ENCODE measurements around the gene ZNF469.

ZNF469 gene

DNA sequence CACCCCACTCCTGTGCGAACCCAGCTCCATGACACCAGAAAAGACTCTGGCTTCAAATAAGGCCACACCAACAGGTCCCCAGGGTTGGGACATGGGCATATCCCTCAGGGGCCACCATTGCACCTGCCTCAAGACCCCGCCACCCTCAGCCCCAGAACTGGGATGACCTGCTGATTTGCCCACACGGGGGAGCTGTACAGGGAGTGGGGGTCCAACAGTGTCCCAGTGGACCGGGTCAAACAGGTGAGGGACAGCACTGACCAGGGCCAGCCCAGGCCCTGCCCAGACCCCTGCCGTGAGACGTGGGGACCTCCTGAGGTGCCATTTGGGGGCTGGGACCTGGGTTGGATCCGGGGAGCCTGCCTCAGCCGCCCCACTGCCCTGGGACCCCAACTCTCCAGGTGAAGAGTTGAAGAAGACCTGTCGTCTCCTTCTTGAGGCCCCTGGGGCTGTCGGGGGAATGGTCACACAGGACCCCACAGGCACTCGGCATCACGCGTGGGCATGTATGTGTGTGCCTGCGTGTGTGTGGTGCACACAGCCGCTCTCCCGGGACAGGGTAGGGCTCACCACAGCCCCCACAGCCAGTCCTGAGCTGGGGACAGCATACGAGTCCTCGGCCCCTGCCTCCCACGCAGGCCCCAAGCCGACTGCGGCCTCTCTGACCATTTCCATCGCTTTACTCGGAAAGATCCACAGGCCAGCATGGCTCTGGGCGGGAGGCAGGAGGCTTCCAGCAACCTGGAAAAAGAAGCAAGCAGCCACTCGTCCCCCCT, 34.2 kb upstream of the ZNF469 start:
- DNase-seq (ENCODE audit: low read depth), result no peak
- Histone ChIP-seq H3K4me3 (ENCODE audit: low read length) (no peak overlapping the region), H3K36me3 (ENCODE audit: control insufficient read depth, insufficient read depth, low read length, severe bottlenecking) (no peaks in the 10 kb centered on the region), H3K4me1 (ENCODE audit: control insufficient read depth, insufficient read depth, low read length) (no peaks in the 10 kb centered on the region), H3K9ac (ENCODE audit: low read length) (no peak overlapping the region), H3K9me3 (ENCODE audit: control insufficient read depth, low read length) (no peaks in the 10 kb centered on the region), H3K27me3 (replicated peaks; ENCODE audit: control insufficient read depth, insufficient read depth, low read length) (no peaks in the 10 kb centered on the region)

GRCh38 chr16:88349153-88349902, 33.4 kb upstream of the ZNF469 start:
- no peak overlapping the region for H3K4me3 ChIP-seq (ENCODE audit: low read length)
- H3K4me1 ChIP-seq (ENCODE audit: control insufficient read depth, insufficient read depth, low read length), result no peaks in the 10 kb centered on the region
- H3K9ac ChIP-seq (ENCODE audit: low read length), result no peak overlapping the region
- H3K27me3 ChIP-seq (replicated peaks; ENCODE audit: control insufficient read depth, insufficient read depth, low read length), result no peaks in the 10 kb centered on the region
- DNase-seq (ENCODE audit: low read depth), result no peak
- H3K36me3 ChIP-seq (ENCODE audit: control insufficient read depth, insufficient read depth, low read length, severe bottlenecking), result no peaks in the 10 kb centered on the region
- no peaks in the 10 kb centered on the region for H3K9me3 ChIP-seq (ENCODE audit: control insufficient read depth, low read length)

DNA sequence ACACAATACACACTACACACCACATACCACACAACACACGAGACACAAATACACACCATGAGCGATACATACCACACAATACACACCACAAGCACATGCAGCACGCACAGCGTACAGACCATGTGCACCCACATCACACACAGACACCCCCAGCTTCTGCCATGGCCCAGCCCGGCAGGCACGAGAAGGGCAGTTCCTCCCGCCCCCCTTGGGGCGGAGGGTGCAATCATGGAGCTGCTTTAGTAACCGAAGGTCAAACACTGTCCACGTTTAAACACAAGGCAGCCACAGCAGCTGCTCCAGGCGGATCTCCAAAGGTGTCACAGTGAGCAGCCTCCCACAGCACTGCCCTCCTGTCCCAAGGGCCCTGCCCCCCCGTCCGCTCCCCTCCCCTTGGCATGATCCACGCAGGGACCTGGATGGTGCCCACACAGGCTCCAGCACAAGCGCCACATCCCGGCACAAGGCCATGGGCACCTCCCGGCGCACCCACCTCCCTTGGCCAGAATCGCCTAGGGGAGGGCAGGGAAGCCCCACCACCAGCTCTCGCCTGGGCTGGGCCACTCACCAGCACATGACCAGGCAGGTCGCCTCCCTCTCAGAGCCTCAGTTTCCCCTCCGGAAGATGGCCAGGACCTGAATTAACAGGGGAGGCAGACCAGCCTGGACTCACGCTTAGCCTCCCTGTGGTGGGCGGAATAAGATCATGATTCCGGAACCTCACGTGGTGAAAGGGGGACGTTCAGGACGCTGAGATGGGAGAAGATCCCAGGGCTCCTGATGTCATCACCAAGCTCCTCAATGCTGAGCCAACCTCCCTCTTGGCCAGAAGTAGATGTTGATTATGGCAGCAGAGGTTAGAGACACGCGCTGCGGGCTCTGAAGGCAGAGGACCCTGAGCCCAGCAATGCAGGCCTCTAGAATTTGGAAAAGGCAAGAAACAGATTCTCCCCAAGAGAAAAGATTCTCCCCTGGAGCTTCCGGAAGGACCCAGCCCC, 32.6 kb upstream of the ZNF469 start:
- no peak for DNase-seq (ENCODE audit: low read depth)
- H3K4me3 ChIP-seq (ENCODE audit: low read length), result no peak overlapping the region
- no peaks in the 10 kb centered on the region for H3K9me3 ChIP-seq (ENCODE audit: control insufficient read depth, low read length)

DNA sequence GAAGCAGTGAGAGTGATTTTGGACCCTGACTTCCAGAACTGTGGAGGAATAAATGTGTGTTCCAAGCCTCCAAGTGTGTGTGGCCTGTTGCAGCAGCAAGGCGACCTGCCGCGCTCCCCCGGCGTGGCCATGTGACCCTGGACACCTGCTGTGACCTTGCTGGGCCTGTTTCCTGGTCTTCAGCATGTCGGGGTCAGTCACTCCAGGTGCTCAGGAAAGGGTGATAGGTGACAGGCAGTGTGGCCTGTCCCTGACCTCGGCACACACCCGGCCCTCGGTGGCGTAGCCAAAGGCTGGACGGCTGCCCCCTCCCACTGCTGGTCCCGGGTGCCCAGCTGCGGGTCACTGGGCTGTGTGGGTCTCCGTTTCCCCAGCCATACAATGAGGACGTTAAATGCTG, 31.8 kb upstream of the ZNF469 start:
- Histone ChIP-seq H3K9me3 (ENCODE audit: control insufficient read depth, low read length) (no peaks in the 10 kb centered on the region), H3K4me1 (ENCODE audit: control insufficient read depth, insufficient read depth, low read length) (peaks cover 1% of the 10 kb centered on the region), H3K27me3 (replicated peaks; ENCODE audit: control insufficient read depth, insufficient read depth, low read length) (peaks cover 3% of the 10 kb centered on the region), H3K9ac (ENCODE audit: low read length) (no peak overlapping the region), H3K4me3 (ENCODE audit: low read length) (no peak overlapping the region), H3K36me3 (ENCODE audit: control insufficient read depth, insufficient read depth, low read length, severe bottlenecking) (no peaks in the 10 kb centered on the region)
- no peak for DNase-seq (ENCODE audit: low read depth)

More for the DNA sequence above, 32.6 kb upstream of the ZNF469 start:
- Histone ChIP-seq H3K36me3 (ENCODE audit: control insufficient read depth, insufficient read depth, low read length, severe bottlenecking) (no peaks in the 10 kb centered on the region), H3K4me1 (ENCODE audit: control insufficient read depth, insufficient read depth, low read length) (no peaks in the 10 kb centered on the region), H3K27me3 (replicated peaks; ENCODE audit: control insufficient read depth, insufficient read depth, low read length) (peaks cover 3% of the 10 kb centered on the region), H3K9ac (ENCODE audit: low read length) (no peak overlapping the region)

- Histone ChIP-seq H3K4me1 (ENCODE audit: control insufficient read depth, insufficient read depth, low read length) (peaks cover 8% of the 10 kb centered on the region), H3K4me3 (ENCODE audit: low read length) (no peak overlapping the region), H3K36me3 (ENCODE audit: control insufficient read depth, insufficient read depth, low read length, severe bottlenecking) (no peaks in the 10 kb centered on the region), H3K27me3 (replicated peaks; ENCODE audit: control insufficient read depth, insufficient read depth, low read length) (peaks cover 3% of the 10 kb centered on the region), H3K9me3 (ENCODE audit: control insufficient read depth, low read length) (no peaks in the 10 kb centered on the region), H3K9ac (ENCODE audit: low read length) (no peak overlapping the region)
- DNase-seq (ENCODE audit: low read depth), result no peak
These were observed 31.2 kb upstream of the ZNF469 start for GRCh38 chr16:88351491-88352101.

GRCh38 chr16:88352261-88353200, 30.2 kb upstream of the ZNF469 start:
- Histone ChIP-seq H3K27me3 (replicated peaks; ENCODE audit: control insufficient read depth, insufficient read depth, low read length) (peaks cover 3% of the 10 kb centered on the region), H3K4me1 (ENCODE audit: control insufficient read depth, insufficient read depth, low read length) (peaks cover 8% of the 10 kb centered on the region), H3K36me3 (ENCODE audit: control insufficient read depth, insufficient read depth, low read length, severe bottlenecking) (no peaks in the 10 kb centered on the region), H3K9me3 (ENCODE audit: control insufficient read depth, low read length) (no peaks in the 10 kb centered on the region), H3K9ac (ENCODE audit: low read length) (no peak overlapping the region), H3K4me3 (ENCODE audit: low read length) (no peak overlapping the region)
- DNase-seq (ENCODE audit: low read depth), result no peak

DNA sequence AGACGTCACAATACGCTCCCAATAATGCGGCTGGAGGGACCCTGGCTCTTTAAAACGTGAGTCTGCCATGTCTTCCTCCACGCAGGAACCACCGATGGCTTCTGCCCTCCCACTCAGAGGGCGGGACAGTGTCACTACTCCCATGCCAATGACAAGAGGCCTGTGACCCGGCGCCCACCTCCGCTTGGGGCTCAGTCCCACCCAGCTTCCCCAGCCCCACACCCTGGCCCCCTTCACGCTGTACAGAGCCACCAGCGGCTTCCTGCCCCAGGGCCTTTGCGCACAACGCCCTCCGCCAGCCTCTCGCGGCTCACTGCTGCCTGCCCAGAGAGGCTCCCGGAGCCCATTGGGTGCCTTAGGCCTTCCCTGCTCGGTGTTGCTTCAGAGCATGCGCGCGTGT, 29.5 kb upstream of the ZNF469 start:
- Histone ChIP-seq H3K4me3 (ENCODE audit: low read length) (no peak overlapping the region), H3K27me3 (replicated peaks; ENCODE audit: control insufficient read depth, insufficient read depth, low read length) (peaks cover 3% of the 10 kb centered on the region), H3K4me1 (ENCODE audit: control insufficient read depth, insufficient read depth, low read length) (peaks cover 8% of the 10 kb centered on the region), H3K9ac (ENCODE audit: low read length) (no peak overlapping the region), H3K9me3 (ENCODE audit: control insufficient read depth, low read length) (no peaks in the 10 kb centered on the region), H3K36me3 (ENCODE audit: control insufficient read depth, insufficient read depth, low read length, severe bottlenecking) (no peaks in the 10 kb centered on the region)
- no peak for DNase-seq (ENCODE audit: low read depth)

DNA sequence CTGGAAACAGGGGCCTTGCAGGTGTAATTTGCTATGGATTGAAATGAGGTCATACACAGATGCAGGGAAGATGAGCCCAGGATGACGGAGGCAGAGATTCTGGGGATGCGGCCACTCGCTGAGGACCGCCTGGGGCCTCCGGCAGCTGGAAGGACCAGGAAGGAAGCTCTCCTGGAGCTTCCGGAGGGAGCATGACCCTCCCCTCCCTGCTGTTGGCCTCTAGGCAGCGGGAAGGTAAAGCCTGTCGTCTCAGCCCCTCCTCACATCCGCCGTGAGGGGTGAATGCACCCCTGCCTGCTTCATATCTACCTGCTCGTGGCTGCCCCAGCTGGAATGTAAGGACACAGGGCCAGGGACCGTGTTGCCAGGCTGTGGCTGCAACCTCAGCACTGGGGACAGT, 29.1 kb upstream of the ZNF469 start:
- no peaks in the 10 kb centered on the region for H3K36me3 ChIP-seq (ENCODE audit: control insufficient read depth, insufficient read depth, low read length, severe bottlenecking)
- H3K9ac ChIP-seq (ENCODE audit: low read length), result no peak overlapping the region
- H3K27me3 ChIP-seq (replicated peaks; ENCODE audit: control insufficient read depth, insufficient read depth, low read length), result peaks cover 3% of the 10 kb centered on the region
- no peak for DNase-seq (ENCODE audit: low read depth)
- peaks cover 8% of the 10 kb centered on the region for H3K4me1 ChIP-seq (ENCODE audit: control insufficient read depth, insufficient read depth, low read length)
- no peak overlapping the region for H3K4me3 ChIP-seq (ENCODE audit: low read length)
- no peaks in the 10 kb centered on the region for H3K9me3 ChIP-seq (ENCODE audit: control insufficient read depth, low read length)

DNA sequence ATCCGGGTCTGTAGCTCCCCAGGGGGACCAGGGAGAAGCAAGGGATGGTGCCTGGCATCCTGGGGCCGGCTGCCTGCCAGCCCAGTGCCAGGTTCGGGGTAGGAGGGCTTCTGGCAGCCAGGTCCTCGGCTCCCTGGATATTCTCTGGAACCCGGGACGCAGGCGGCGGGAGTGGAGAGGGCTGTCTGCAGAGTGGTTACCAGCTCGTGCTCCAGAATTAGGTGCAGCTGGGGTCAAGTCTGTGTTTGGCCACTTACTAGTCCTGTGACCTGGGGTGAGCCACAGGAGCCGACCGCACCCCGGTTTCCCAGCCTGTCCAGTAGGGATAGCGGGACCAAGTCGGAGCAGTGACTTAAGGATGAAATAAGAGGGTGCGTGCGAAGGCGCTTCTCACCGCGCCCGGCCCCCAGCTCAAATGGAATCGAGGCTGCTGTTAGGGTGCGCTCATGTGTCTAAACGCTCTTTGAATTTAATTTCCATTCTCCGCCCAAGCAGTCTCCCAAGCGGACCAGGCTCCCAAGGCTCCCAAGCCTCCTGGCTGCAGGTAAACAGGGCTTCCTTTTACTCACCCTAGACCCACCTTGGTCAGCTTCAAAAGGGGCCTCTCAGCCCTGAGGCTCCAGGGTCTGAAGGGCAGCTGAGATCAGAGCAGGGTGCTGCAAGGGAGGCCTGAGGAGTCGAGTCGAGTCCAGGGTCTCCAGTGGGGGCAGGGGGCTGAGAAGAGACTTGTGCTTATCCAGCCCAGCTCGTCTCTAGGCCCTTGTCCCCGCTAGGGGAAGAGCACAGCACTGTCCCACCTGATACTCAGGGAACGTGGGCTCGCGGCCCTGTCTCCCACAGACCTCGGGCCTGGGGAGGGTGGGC, 28.3 kb upstream of the ZNF469 start:
- no peak for DNase-seq (ENCODE audit: low read depth)
- Histone ChIP-seq H3K9me3 (ENCODE audit: control insufficient read depth, low read length) (no peaks in the 10 kb centered on the region), H3K36me3 (ENCODE audit: control insufficient read depth, insufficient read depth, low read length, severe bottlenecking) (no peaks in the 10 kb centered on the region), H3K4me1 (ENCODE audit: control insufficient read depth, insufficient read depth, low read length) (peaks cover 8% of the 10 kb centered on the region), H3K27me3 (replicated peaks; ENCODE audit: control insufficient read depth, insufficient read depth, low read length) (peaks cover 7% of the 10 kb centered on the region), H3K4me3 (ENCODE audit: low read length) (no peak overlapping the region), H3K9ac (ENCODE audit: low read length) (no peak overlapping the region)
